NB4 (cell line): ENCODE results near the gene NME3.

Experiments
- CTCF ChIP-seq: IDR thresholded peaks from one replicate; pipeline ENCODE4 v1.5.1; 2012; ENCODE audit warnings: low read depth, low read length
- MYC ChIP-seq: IDR thresholded peaks from 2 replicates; pipeline ENCODE4 v1.6.1; 2011; ENCODE audit warnings: low read depth, low read length
- POLR2A ChIP-seq: IDR thresholded peaks from 2 replicates; pipeline ENCODE4 v1.6.1; 2011; ENCODE audit warnings: mild to moderate bottlenecking; ENCODE audit not compliant: insufficient read length; ENCODE audit errors: extremely low read depth

GRCh38 chr16:1724491-1724890, 46.9 kb downstream of the NME3 start:
- TF ChIP-seq CTCF (no peak), POLR2A (no peak), MYC (no peak)
